GM06990 (cell line): Measurements from ENCODE around the gene HOXA2.

Source experiments
- DNase-seq: peaks from one replicate; pipeline ENCODE4 v3.0.0-alpha.2; 2011; ENCODE audit not compliant: insufficient read length; ENCODE audit errors: extremely low read depth
- H3K27me3 ChIP-seq: replicated peaks from 2 replicates; pipeline ENCODE4 v1.6.0; 2011; ENCODE audit warnings: low read length; ENCODE audit not compliant: control insufficient read depth, insufficient read depth
- H3K36me3 ChIP-seq: 2 replicates; pipeline ENCODE4 v1.5.1; 2011; ENCODE audit warnings: low read length; ENCODE audit not compliant: control insufficient read depth, insufficient read depth
- H3K4me3 ChIP-seq: replicated peaks from 2 replicates; pipeline ENCODE4 v1.5.1; 2011; ENCODE audit warnings: low read depth, mild to moderate bottlenecking, control low read depth, low read length
- CTCF ChIP-seq: IDR thresholded peaks from 2 replicates; pipeline ENCODE4 v1.5.1; 2011; ENCODE audit warnings: low read length, control low read depth, mild to moderate bottlenecking, inconsistent platforms; ENCODE audit not compliant: insufficient read depth, poor library complexity, severe bottlenecking

Gene HOXA2

GRCh38 chr7:27141923-27142579, 39.6 kb upstream of the HOXA2 start:
- no peak for DNase-seq
- no peaks in the 10 kb centered on the region for H3K36me3 ChIP-seq
- no peaks in the 10 kb centered on the region for H3K27me3 ChIP-seq
- no peak for TF ChIP-seq CTCF
- H3K4me3 ChIP-seq: no peak overlapping the region

- Histone ChIP-seq H3K27me3 (no peaks in the 10 kb centered on the region), H3K4me3 (no peak overlapping the region), H3K36me3 (no peaks in the 10 kb centered on the region)
- no peak for DNase-seq
- TF ChIP-seq CTCF: no peak
Measured at GRCh38 chr7:27141137-27141922, 38.8 kb upstream of the HOXA2 start.

GRCh38 chr7:27140126-27140857, 37.8 kb upstream of the HOXA2 start:
- no peaks in the 10 kb centered on the region for H3K36me3 ChIP-seq
- H3K27me3 ChIP-seq: no peaks in the 10 kb centered on the region
- H3K4me3 ChIP-seq: no peak overlapping the region
- no peak for DNase-seq
- no peak for TF ChIP-seq CTCF

- no peak for DNase-seq
- Histone ChIP-seq H3K4me3 (no peak overlapping the region), H3K27me3 (no peaks in the 10 kb centered on the region), H3K36me3 (no peaks in the 10 kb centered on the region)
- no peak for TF ChIP-seq CTCF
Measured at GRCh38 chr7:27139334-27140125, 37.0 kb upstream of the HOXA2 start.

GRCh38 chr7:27138985-27139333, 36.5 kb upstream of the HOXA2 start:
- H3K27me3 ChIP-seq: no peaks in the 10 kb centered on the region
- TF ChIP-seq CTCF: no peak
- no peak for DNase-seq
- H3K4me3 ChIP-seq: no peak overlapping the region
- H3K36me3 ChIP-seq: no peaks in the 10 kb centered on the region
